Fibroblast of lung (primary cell): Measurements from ENCODE around the gene GIT2.

Experiments used
- EZH2 ChIP-seq: IDR thresholded peaks from 2 replicates; pipeline ENCODE4 v1.5.1; 2012; ENCODE audit warnings: low read length, control low read depth, mild to moderate bottlenecking; ENCODE audit errors: missing control alignments
- TF ChIP-seq, protein P1 (sequence below), 2 donors: IDR thresholded peaks in 1 of 2; conservative IDR thresholded peaks in 1 of 2; 1 replicate in 1 of 2; 2 replicates in 1 of 2; pipeline ENCODE4 v1.5.1; 2011 to 2012; ENCODE audit warnings: low read length in 2 of 2, control low read depth in 1 of 2, inconsistent platforms in 1 of 2, low read depth in 1 of 2, mild to moderate bottlenecking in 1 of 2

- TF ChIP-seq, protein P1, sequence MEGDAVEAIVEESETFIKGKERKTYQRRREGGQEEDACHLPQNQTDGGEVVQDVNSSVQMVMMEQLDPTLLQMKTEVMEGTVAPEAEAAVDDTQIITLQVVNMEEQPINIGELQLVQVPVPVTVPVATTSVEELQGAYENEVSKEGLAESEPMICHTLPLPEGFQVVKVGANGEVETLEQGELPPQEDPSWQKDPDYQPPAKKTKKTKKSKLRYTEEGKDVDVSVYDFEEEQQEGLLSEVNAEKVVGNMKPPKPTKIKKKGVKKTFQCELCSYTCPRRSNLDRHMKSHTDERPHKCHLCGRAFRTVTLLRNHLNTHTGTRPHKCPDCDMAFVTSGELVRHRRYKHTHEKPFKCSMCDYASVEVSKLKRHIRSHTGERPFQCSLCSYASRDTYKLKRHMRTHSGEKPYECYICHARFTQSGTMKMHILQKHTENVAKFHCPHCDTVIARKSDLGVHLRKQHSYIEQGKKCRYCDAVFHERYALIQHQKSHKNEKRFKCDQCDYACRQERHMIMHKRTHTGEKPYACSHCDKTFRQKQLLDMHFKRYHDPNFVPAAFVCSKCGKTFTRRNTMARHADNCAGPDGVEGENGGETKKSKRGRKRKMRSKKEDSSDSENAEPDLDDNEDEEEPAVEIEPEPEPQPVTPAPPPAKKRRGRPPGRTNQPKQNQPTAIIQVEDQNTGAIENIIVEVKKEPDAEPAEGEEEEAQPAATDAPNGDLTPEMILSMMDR (conservative IDR thresholded peaks at IDR 0.05 in 1 of 2, IDR thresholded peaks at IDR 0.05 in 1 of 2; ENCODE audit: low read depth in 1 of 2, low read length in 2 of 2), result no peak
- no peak for TF ChIP-seq EZH2
Observed at GRCh38 chr12:109892165-109892715, 103.9 kb downstream of the GIT2 start.
